K562 (cell line): Measurements from ENCODE around the gene NOL4L. TPM values are rescaled to one million over a fixed set of nuclear protein-coding genes. Genes with fewer than 3 reads are reported as not detected.

Source experiments
- CBX2 ChIP-seq: fragments of 200-600 bp; sonication (generic); IDR thresholded peaks from one replicate; pipeline ENCODE4 v1.6.1; 2012; ENCODE audit warnings: mild to moderate bottlenecking, low read length, inconsistent platforms; ENCODE audit not compliant: insufficient read depth, poor library complexity, severe bottlenecking
- CCNT2 ChIP-seq: IDR thresholded peaks from 2 replicates; pipeline ENCODE4 v1.6.1; 2011; ENCODE audit warnings: borderline replicate concordance, low read depth, mild to moderate bottlenecking, moderate library complexity, mixed read lengths, low read length; ENCODE audit not compliant: insufficient read length; ENCODE audit errors: extremely low read depth
- CTBP1 ChIP-seq: fragments of 450-650 bp; IDR thresholded peaks from 2 replicates; pipeline ENCODE4 v1.6.1; 2016; ENCODE audit warnings: borderline replicate concordance
- HDAC2 ChIP-seq: fragments of 450-650 bp; IDR thresholded peaks from 2 replicates; pipeline ENCODE4 v1.6.1; 2016; ENCODE audit warnings: mild to moderate bottlenecking
- MAZ ChIP-seq, 2 experiments: fragments of 450-650 bp in 1 of 2; sonication (generic) in 1 of 2; formaldehyde crosslinking; IDR thresholded peaks in 1 of 2; conservative IDR thresholded peaks in 1 of 2; 2 replicates each; pipeline versions ENCODE4 v1.4.0 to v1.5.0; 2020; ENCODE audit warnings: mild to moderate bottlenecking in 1 of 2, missing genetic modification reagents in 1 of 2
- NCOA2 ChIP-seq, 2 experiments: fragments of 450-650 bp; IDR thresholded peaks; 2 replicates each; pipeline ENCODE4 v1.6.1; 2018; ENCODE audit warnings: mild to moderate bottlenecking in 2 of 2, moderate library complexity in 1 of 2; ENCODE audit not compliant: partially characterized antibody in 2 of 2
- PBX2 ChIP-seq, 2 experiments: IDR thresholded peaks in 1 of 2; conservative IDR thresholded peaks in 1 of 2; 2 replicates each; pipeline ENCODE4 v1.6.1; 2016; ENCODE audit warnings: low read depth in 2 of 2, mild to moderate bottlenecking in 1 of 2, missing compliant biosample characterization in 1 of 2, missing genetic modification characterization in 1 of 2, moderate library complexity in 1 of 2
- VEZF1 ChIP-seq: fragments of 200-800 bp; sonication (Bioruptor generic); IDR thresholded peaks from 2 replicates; pipeline ENCODE4 v1.6.1; 2017; ENCODE audit warnings: missing genetic modification characterization, missing compliant biosample characterization
- YY1 ChIP-seq, 3 experiments: IDR thresholded peaks; 2 replicates each; pipeline ENCODE4 v1.6.1; 2011; ENCODE audit warnings: low read length in 2 of 3, mild to moderate bottlenecking in 2 of 3, moderate library complexity in 2 of 3, borderline replicate concordance in 1 of 3, control low read depth in 1 of 3, low read depth in 1 of 3; ENCODE audit not compliant: insufficient read depth in 3 of 3, insufficient replicate concordance in 2 of 3, control insufficient read depth in 1 of 3, insufficient read length in 1 of 3; ENCODE audit errors: extremely low read depth in 1 of 3
- ZFP1 ChIP-seq: fragments of 450-650 bp; formaldehyde crosslinking; IDR thresholded peaks from 2 replicates; pipeline ENCODE4 v1.4.0; 2020; ENCODE audit warnings: mild to moderate bottlenecking, mixed read lengths
- polyA plus RNA-seq, 8 experiments: library from polyadenylated mRNA; depleted of rRNA in 4 of 8; stranded (reverse) in 5 of 8; unstranded in 3 of 8; fragments of >200 nt; fragmentation: Nextera tagmentation in 2 of 8; fragmentation: Illumina TruSeq in 1 of 8; extraction: Ambion mirVana in 2 of 8; extraction: Trizol in 1 of 8; gene quantifications; 2 replicates each; pipeline versions ENCODE4 v1.2.1 to v1.2.3, GENCODE V29; 2011 to 2014; ENCODE audit warnings: inconsistent platforms in 1 of 8, missing spikeins in 1 of 8
- total RNA-seq, 7 experiments: library from RNA; depleted of rRNA in 6 of 7; stranded (reverse); fragments of >200 nt in 6 of 7; fragmentation: Illumina TruSeq in 2 of 7; extraction: Trizol in 2 of 7; gene quantifications; 2 replicates each; pipeline versions ENCODE4 v1.2.1 to v1.2.3, GENCODE V29; 2011 to 2021; ENCODE audit warnings: low replicate concordance in 1 of 7

The NOL4L gene
- total and polyA plus RNA-seq, 9 of the 15 experiments (the other 6 are each of a cell fraction or from before 2014, with no cell fraction given): 5.1 to 36.2 (median 13.6) TPM

GRCh38 chr20:32585011-32585585 lies at the start of gene NOL4L (continued):
- TF ChIP-seq PBX2 (CRISPR knock-in tag; IDR thresholded peaks at IDR 0.05; ENCODE audit: low read depth) (no peak), PBX2 (tag; conservative IDR thresholded peaks at IDR 0.05; ENCODE audit: low read depth) (no peak), CCNT2 (peak; percentile 37), YY1 (IDR thresholded peaks at IDR 0.05; ENCODE audit: borderline replicate concordance in 1 of 3, control insufficient read depth in 1 of 3, extremely low read depth in 1 of 3, insufficient read depth in 3 of 3, insufficient read length in 1 of 3, insufficient replicate concordance in 2 of 3, low read depth in 1 of 3, low read length in 2 of 3) (peak in 1 of 3 experiments; percentile 37), CTBP1 (peak; percentile 64), HDAC2 (no peak), ZFP1 (CRISPR knock-in tag) (no peak), CBX2 (no peak), VEZF1 (CRISPR knock-in tag) (peak; percentile 91), MAZ (CRISPR knock-in tag; conservative IDR thresholded peaks at IDR 0.05 in 1 of 2, IDR thresholded peaks at IDR 0.05 in 1 of 2) (peak in 1 of 2 experiments; percentile 44; a peak in 2 of 4 replicates), NCOA2 (IDR thresholded peaks at IDR 0.05; ENCODE audit: partially characterized antibody in 2 of 2) (no peak)
